ENCODE measurements around the gene VIP.

Gene VIP

GRCh38 chr6:152783217-152783878 lies 32.8 kb downstream of the VIP start:
- FAIRE-seq = no peak

DNA sequence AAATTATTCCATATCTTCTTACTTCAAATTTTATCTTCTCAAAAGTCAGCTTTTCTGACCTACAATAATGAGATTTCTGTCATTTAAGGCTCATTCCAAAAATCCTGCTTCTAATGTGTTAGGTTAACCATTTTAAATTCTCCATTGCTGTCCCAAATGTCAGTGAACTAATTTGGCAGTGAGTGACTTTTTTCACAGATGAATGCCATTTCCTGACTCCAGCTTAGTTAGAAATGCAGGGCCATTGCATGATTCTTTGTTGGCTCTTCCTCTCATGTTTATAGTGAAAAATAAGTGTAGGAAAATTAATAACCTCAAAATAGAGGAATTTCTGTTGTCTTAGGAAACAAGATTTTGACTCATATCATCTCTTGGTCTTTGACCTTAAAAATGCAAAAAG lies 44.1 kb downstream of the VIP start:
- no peak for FAIRE-seq

DNA sequence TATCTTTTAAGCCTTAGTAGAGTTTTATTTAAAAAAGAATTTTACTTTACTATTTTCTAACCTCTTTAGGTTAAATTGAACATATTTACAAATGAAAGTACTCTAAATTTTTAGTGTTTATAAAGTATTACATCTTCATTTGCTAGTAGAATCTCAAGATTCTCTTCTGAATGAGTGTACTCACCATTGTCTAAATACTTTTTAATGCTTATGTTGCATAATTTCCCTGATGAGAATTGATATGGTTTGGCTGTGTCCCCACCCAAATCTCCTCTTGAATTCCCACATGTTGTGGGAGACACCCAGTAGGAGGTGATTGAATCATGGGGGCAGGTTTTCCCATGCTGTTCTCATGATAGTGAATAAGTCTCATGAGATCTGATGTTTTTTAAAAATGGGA lies 53.6 kb downstream of the VIP start:
- FAIRE-seq = no peak

Measured in TTC549 (cell line).